ENCODE data around the gene GPRIN3.
"Not testable (repeated sequence)": the region's sequence is repeated elsewhere in the genome, so short reads cannot be mapped to it uniquely, and the experiment has no call there.

The GPRIN3 gene

GRCh38 chr4:89214308-89214707, 93.3 kb downstream of the GPRIN3 start:
- DNase-seq (ENCODE audit: low read depth) = no peak

- DNase-seq (ENCODE audit: low read depth) = no peak
Measured at GRCh38 chr4:89213382-89213701, 94.3 kb downstream of the GPRIN3 start.

- no peak for DNase-seq (ENCODE audit: low read depth)
Measured at GRCh38 chr4:89212666-89213381, 94.8 kb downstream of the GPRIN3 start.

- no peak for DNase-seq (ENCODE audit: low read depth)
Measured at GRCh38 chr4:89204624-89205023, 103.0 kb downstream of the GPRIN3 start.

GRCh38 chr4:89203902-89204301, 103.7 kb downstream of the GPRIN3 start:
- no peak for DNase-seq (ENCODE audit: low read depth)

- not testable (repeated sequence) for DNase-seq (ENCODE audit: low read depth)
Measured at GRCh38 chr4:89199394-89199793, 108.2 kb downstream of the GPRIN3 start.

GRCh38 chr4:89197920-89198319, 109.7 kb downstream of the GPRIN3 start:
- DNase-seq (ENCODE audit: low read depth) = no peak

- DNase-seq (ENCODE audit: low read depth) = no peak
Measured at GRCh38 chr4:89196745-89197144, 110.9 kb downstream of the GPRIN3 start.

- DNase-seq (ENCODE audit: low read depth) = peak; percentile 43
Measured at GRCh38 chr4:89196056-89196674, 111.4 kb downstream of the GPRIN3 start.

GRCh38 chr4:89193843-89194242, 113.8 kb downstream of the GPRIN3 start:
- no peak for DNase-seq (ENCODE audit: low read depth)

Measured in fibroblast of the conjunctiva (primary cell).